Keratinocyte (primary cell): ENCODE data around the gene SFSWAP. TPM values are rescaled to one million over a fixed set of nuclear protein-coding genes. Genes with fewer than 3 reads are reported as not detected.
"Not testable (repeated sequence)": the region's sequence is repeated elsewhere in the genome, so short reads cannot be mapped to it uniquely, and the experiment has no call there.

Experiments used
- DNase-seq: peaks from one replicate; pipeline ENCODE4 v3.0.0-alpha.2; 2011; ENCODE audit warnings: low read depth, missing footprints, low spot score
- FAIRE-seq: peaks from 2 replicates; lab custom pipeline; 2011; peaks lifted over from hg19 to GRCh38; lab: Jason Lieb, UNC
- H2AFZ ChIP-seq: 2 replicates; pipeline ENCODE4 v1.6.0; 2012; ENCODE audit warnings: low read length, control low read depth, inconsistent platforms; ENCODE audit not compliant: control insufficient read depth
- H3K27ac ChIP-seq: 2 replicates; pipeline ENCODE4 v1.5.1; 2011; ENCODE audit warnings: low read length; ENCODE audit not compliant: control insufficient read depth, insufficient read depth
- H3K27me3 ChIP-seq: 3 replicates; pipeline ENCODE4 v1.6.0; 2011; ENCODE audit warnings: low read length; ENCODE audit not compliant: control insufficient read depth, insufficient read depth; ENCODE audit errors: extremely low read depth
- H3K36me3 ChIP-seq, 2 experiments: 2 replicates in 1 of 2; 3 replicates in 1 of 2; pipeline ENCODE4 v1.5.1; 2011; ENCODE audit warnings: low read length in 2 of 2, mild to moderate bottlenecking in 1 of 2; ENCODE audit not compliant: control insufficient read depth in 2 of 2, insufficient read depth in 2 of 2; ENCODE audit errors: extremely low read depth in 1 of 2
- H3K4me1 ChIP-seq: 3 replicates; pipeline ENCODE4 v1.5.1; 2011; ENCODE audit warnings: low read length; ENCODE audit not compliant: control insufficient read depth, insufficient read depth; ENCODE audit errors: extremely low read depth
- H3K4me2 ChIP-seq: 3 replicates; pipeline ENCODE4 v1.6.0; 2011; ENCODE audit warnings: low read depth, low read length; ENCODE audit not compliant: control insufficient read depth, insufficient read depth; ENCODE audit errors: extremely low read depth
- H3K4me3 ChIP-seq, 3 experiments: fragments of 200-600 bp in 1 of 3; sonication (generic) in 1 of 3; 2 replicates in 2 of 3; 3 replicates in 1 of 3; pipeline ENCODE4 v1.5.1; 2011 to 2016; ENCODE audit warnings: low read length in 3 of 3, mild to moderate bottlenecking in 3 of 3, control low read depth in 2 of 3, inconsistent platforms in 1 of 3, low read depth in 1 of 3, mixed read lengths in 1 of 3, mixed run types in 1 of 3, moderate library complexity in 1 of 3; ENCODE audit not compliant: control insufficient read depth in 2 of 3, insufficient read depth in 2 of 3; ENCODE audit errors: extremely low read depth in 1 of 3
- H3K79me2 ChIP-seq: 2 replicates; pipeline ENCODE4 v1.6.0; 2012; ENCODE audit warnings: low read length; ENCODE audit not compliant: control insufficient read depth, insufficient read depth
- H3K9ac ChIP-seq: 3 replicates; pipeline ENCODE4 v1.6.0; 2011; ENCODE audit warnings: low read length; ENCODE audit not compliant: control insufficient read depth, insufficient read depth; ENCODE audit errors: extremely low read depth
- H3K9me1 ChIP-seq: 3 replicates; pipeline ENCODE4 v1.6.0; 2011; ENCODE audit warnings: low read length; ENCODE audit not compliant: control insufficient read depth, insufficient read depth; ENCODE audit errors: extremely low read depth
- H3K9me3 ChIP-seq: 2 replicates; pipeline ENCODE4 v1.5.1; 2012; ENCODE audit warnings: low read depth, low read length; ENCODE audit not compliant: control insufficient read depth
- H4K20me1 ChIP-seq: 3 replicates; pipeline ENCODE4 v1.6.0; 2011; ENCODE audit warnings: low read length; ENCODE audit not compliant: control insufficient read depth, insufficient read depth; ENCODE audit errors: extremely low read depth
- CTCF ChIP-seq, 3 experiments: IDR thresholded peaks in 1 of 3; conservative IDR thresholded peaks in 1 of 3; optimal IDR thresholded peaks in 1 of 3; 2 replicates in 2 of 3; 3 replicates in 1 of 3; pipeline versions ENCODE3 to v1.5.1; 2011; ENCODE audit warnings: low read length in 3 of 3, mild to moderate bottlenecking in 3 of 3, moderate library complexity in 2 of 3, control low read depth in 1 of 3, inconsistent platforms in 1 of 3; ENCODE audit not compliant: insufficient read depth in 2 of 3; ENCODE audit errors: extremely low read depth in 1 of 3
- EZH2 ChIP-seq: IDR thresholded peaks from one replicate; pipeline ENCODE4 v1.6.1; 2012; ENCODE audit warnings: inconsistent platforms, mild to moderate bottlenecking, low read length, moderate library complexity
- dilution Hi-C: fragments of 300-500 bp; cut with MboI; formaldehyde crosslinking; loops from one replicate; pipeline ENCODE4 v1.7.0; 2020; ENCODE audit warnings: low sequenced_read_pairs; ENCODE audit not compliant: extremely low pct_ligation_motif_present
- polyA minus RNA-seq, 3 experiments: library from RNA; depleted of rRNA, polyadenylated mRNA; stranded (reverse); fragments of >200 nt; gene quantifications; 1 replicate in 1 of 3; 2 replicates in 1 of 3; 3 replicates in 1 of 3; pipeline ENCODE4 v1.2.3, GENCODE V29; 2011
- polyA plus RNA-seq, 5 experiments: library from polyadenylated mRNA; depleted of rRNA in 3 of 5; stranded (reverse) in 3 of 5; stranded (forward) in 1 of 5; unstranded in 1 of 5; fragments of >200 nt; gene quantifications; 1 replicate in 1 of 5; 2 replicates in 3 of 5; 3 replicates in 1 of 5; pipeline versions ENCODE4 v1.2.1 to v1.2.3, GENCODE V29; 2011 to 2012; ENCODE audit warnings: missing spikeins in 2 of 5, low read depth in 1 of 5, low replicate concordance in 1 of 5

The SFSWAP gene
- polyA plus RNA-seq (11.1 to 13.1 TPM (median 11.5 TPM) in 3 replicates), polyA minus RNA-seq (14.0 to 37.7 TPM (median 17.2 TPM) in 3 replicates)
- polyA plus RNA-seq (2011; ENCODE audit: low read depth) = 28.4 TPM
- polyA plus RNA-seq (2011; cell fraction: cytosol; rRNA removed) = 6.2 and 8.0 TPM in 2 replicates
- 40.2 and 43.1 TPM in 2 replicates for polyA plus RNA-seq (2011; cell fraction: nucleus; rRNA removed)
- 16.4 and 23.8 TPM in 2 replicates for polyA plus RNA-seq (2012; ENCODE audit: low replicate concordance)
- polyA minus RNA-seq (2011; cell fraction: cytosol; rRNA and poly(A)+ RNA removed) = 11.7 TPM
- polyA minus RNA-seq (2011; cell fraction: nucleus; rRNA and poly(A)+ RNA removed) = 15.9 and 24.6 TPM in 2 replicates

GRCh38 chr12:131710464-131711457 is at the start of gene SFSWAP:
SFSWAP (plus strand) TSS chr12:131711090; CDS start chr12:131711230, 140 bp downstream.
- dilution Hi-C loops = no loop called here
- no peak for DNase-seq

GRCh38 chr12:131661170-131661985 is 49.5 kb upstream of the SFSWAP start:
- dilution Hi-C loops, H3K4me3 ChIP-seq, H3K9ac ChIP-seq, H3K4me1 ChIP-seq, H4K20me1 ChIP-seq, H3K27ac ChIP-seq, H3K27me3 ChIP-seq, H3K4me2 ChIP-seq, H3K9me1 ChIP-seq, DNase-seq, H2AFZ ChIP-seq, H3K9me3 ChIP-seq, FAIRE-seq, H3K79me2 ChIP-seq, H3K36me3 ChIP-seq: not testable (repeated sequence)

More at GRCh38 chr12:131710464-131711457, at the start of gene SFSWAP:
- Histone ChIP-seq H3K4me1 (peaks cover 11% of the 10 kb centered on the region), H3K27me3 (no peaks in the 10 kb centered on the region), H3K9ac (peak within 1 kb of the TSS; percentile 99), H3K4me2 (peak within 1 kb of the TSS; percentile 95), H4K20me1 (no peaks in the 10 kb centered on the region), H2AFZ (peak within 1 kb of the TSS; percentile 95), H3K36me3 (peaks cover 7 to 20% of the 10 kb centered on the region in 2 experiments), H3K9me3 (no peaks in the 10 kb centered on the region), H3K9me1 (no peaks in the 10 kb centered on the region), H3K4me3 (peak within 1 kb of the TSS; percentile 84 to 94 (median 89)), H3K27ac (peak within 1 kb of the TSS; percentile 99), H3K79me2 (peaks cover 33% of the 10 kb centered on the region)
- no peak for FAIRE-seq
- TF ChIP-seq CTCF (optimal IDR thresholded peaks at IDR 0.05 in 1 of 3, IDR thresholded peaks at IDR 0.05 in 1 of 3, conservative IDR thresholded peaks at IDR 0.05 in 1 of 3; ENCODE audit: extremely low read depth in 1 of 3, insufficient read depth in 2 of 3, low read length in 3 of 3) (no peak), EZH2 (no peak)

- H3K4me2 ChIP-seq, H3K9me1 ChIP-seq, H3K9me3 ChIP-seq, FAIRE-seq, H4K20me1 ChIP-seq, H3K36me3 ChIP-seq, H3K4me3 ChIP-seq, H3K79me2 ChIP-seq, dilution Hi-C loops, H3K9ac ChIP-seq, H3K27ac ChIP-seq, DNase-seq, H3K4me1 ChIP-seq, H2AFZ ChIP-seq, H3K27me3 ChIP-seq: not testable (repeated sequence)
These were observed 49.0 kb upstream of the SFSWAP start for GRCh38 chr12:131661986-131662288.

DNA sequence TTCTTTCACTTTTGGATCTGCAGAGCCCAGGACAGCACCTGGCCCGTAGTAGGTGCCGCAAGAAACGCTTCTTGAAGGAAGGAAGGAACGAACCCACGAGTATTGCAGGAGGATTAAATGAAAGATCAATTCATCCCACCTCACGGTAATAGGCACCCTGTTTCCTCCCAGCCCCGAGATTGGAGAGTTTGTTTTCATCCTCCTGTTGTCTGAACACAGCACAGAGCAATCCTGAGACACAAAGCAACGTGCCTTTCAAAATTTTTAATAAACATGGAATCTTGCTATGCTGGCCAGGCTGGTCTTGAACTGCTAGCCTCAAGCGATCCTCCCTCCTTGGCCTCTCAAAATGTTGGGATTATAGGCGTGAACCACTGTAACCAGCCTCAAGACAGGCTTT is 48.5 kb upstream of the SFSWAP start:
- H3K9me1 ChIP-seq, H3K4me1 ChIP-seq, dilution Hi-C loops, H3K79me2 ChIP-seq, H3K27me3 ChIP-seq, H3K4me2 ChIP-seq, H3K36me3 ChIP-seq, H3K9me3 ChIP-seq, H2AFZ ChIP-seq, DNase-seq, H4K20me1 ChIP-seq, H3K27ac ChIP-seq, H3K9ac ChIP-seq, FAIRE-seq, H3K4me3 ChIP-seq: not testable (repeated sequence)
